HG02840 (cell line): Measurements from ENCODE around the gene HIPK2.
A peak's percentile ranks its signal among the peaks of the same experiment; 100 is the strongest.

Experiments used
- ATAC-seq: cut with Tn5 transposase; IDR thresholded peaks from one replicate; pipeline ENCODE4 v1.9.1; 2021; ENCODE audit warnings: mild to moderate bottlenecking, moderate library complexity, moderate number of reproducible peaks; ENCODE audit not compliant: unreplicated experiment, low FRiP score

Gene HIPK2

GRCh38 chr7:139718141-139718540, 59.7 kb downstream of the HIPK2 start:
- no peak for ATAC-seq

GRCh38 chr7:139716156-139716942, 61.4 kb downstream of the HIPK2 start:
- no peak for ATAC-seq

- no peak for ATAC-seq
These were observed 62.5 kb downstream of the HIPK2 start for GRCh38 chr7:139715194-139715815.

DNA sequence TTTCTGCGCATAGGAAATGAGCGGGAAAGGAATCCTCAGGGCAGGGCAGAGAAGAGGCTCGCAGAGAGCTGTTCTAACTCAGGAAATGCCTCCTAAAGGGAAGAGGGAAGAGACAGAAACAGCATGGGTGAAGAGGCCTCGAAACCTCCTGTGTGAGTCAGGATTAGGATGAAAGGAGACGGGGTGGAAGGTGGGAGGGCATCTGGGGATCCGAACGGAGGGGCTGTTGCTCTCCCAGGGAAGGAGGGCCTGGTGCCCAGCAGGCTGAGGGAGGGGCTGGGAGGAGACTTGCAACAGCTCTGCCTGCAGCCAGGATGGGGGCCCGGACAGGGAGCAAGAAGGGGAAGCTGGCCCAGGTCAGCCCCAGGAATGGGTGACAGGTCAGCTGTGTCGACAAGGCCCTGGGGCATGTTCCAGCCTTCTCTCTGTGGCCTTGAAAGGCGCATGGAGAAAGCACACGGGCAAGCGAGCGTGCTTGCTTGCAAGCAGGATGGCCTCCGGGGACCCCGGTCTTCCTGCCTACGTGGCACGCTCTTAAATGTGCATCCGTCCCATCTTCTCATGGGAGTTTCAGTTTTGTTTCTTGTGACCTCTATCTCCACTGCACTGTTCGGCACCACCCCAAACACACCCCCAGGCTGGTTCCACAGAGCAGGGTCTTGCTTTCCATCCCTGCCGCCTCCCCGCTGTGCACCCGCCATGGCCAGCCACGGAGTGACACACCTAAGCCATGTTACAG, 63.5 kb downstream of the HIPK2 start:
- ATAC-seq = peak; percentile 84

GRCh38 chr7:139713526-139714162, 64.2 kb downstream of the HIPK2 start:
- no peak for ATAC-seq

DNA sequence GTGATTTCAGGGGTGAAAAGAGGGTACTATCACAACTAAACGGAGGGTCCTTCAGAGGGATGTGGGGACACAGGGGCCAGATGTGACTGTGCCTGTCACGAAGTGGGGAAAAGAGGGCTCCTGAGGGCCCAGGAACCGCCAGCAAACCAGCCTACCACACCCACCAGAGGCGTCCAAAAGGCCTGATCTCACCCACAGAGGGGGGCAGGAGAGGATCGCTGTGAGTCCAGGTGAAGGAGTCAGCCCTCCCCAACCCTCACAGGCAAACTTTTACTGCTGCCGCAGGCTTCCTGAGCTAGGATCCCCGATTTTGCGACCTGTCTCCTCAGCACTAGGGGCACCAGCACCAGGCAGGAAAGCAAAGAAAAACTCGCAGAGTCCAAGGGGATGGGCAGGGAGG, 64.7 kb downstream of the HIPK2 start:
- ATAC-seq = no peak

GRCh38 chr7:139711991-139712743, 65.6 kb downstream of the HIPK2 start:
- no peak for ATAC-seq

DNA sequence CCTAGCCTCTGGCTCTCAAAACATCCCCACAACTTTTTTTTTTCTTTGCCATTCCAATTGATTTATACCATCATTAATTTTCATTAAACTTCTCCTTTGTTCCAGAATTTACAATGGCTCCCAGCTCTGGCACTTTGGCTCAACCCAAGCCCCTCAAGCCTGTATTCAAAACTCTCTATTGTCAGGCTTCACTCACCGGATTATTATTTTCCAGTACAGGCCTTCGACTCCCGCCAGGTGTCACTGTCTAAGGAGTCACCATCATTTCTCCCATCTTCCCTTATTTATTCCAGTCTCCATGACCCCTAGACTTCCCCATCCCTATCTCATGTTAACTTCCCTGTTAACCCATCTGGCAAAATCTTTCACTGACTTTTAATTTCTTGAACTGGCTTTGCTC, 67.8 kb downstream of the HIPK2 start:
- ATAC-seq = no peak

DNA sequence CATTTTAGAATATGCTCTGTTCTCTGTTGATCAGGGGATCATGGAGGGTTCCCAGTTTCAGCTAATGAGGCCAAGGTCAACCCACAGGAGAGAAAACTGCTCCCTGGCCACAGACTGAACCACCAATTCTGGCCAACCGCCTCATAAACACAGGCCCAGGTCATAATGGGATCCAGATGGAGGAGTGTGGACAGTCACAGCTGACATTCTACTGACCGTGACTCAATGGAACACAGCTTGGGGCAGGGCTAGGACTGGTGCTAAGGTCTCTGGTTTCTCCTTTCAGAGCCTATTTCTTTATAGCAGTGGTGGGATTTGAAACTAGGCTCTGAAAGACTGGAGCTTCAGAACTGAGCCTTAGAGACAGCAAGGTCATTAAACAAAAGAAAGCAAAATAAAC, 68.3 kb downstream of the HIPK2 start:
- no peak for ATAC-seq

DNA sequence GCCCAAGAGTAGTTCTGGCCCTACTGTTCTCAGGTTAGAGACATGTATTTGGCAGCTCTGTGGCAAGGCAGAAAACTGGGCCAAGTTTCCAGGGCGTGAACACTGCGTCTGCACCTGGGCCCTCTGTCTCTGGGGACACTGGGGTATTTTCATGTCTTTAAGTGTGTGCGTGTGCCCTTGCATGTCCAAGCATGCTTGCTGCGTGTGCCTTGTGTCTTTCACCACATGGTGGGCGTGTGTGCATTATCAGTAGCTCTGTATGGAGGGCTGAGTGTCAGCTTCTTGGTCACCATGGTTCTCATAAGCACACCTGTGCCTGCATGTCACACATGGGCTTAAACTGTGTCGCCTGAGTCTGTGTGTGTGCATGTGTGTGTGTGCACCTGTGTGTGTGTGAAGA, 69.3 kb downstream of the HIPK2 start:
- ATAC-seq = peak; percentile 75

GRCh38 chr7:139706837-139707236, 71.0 kb downstream of the HIPK2 start:
- no peak for ATAC-seq

- no peak for ATAC-seq
These were observed 73.4 kb downstream of the HIPK2 start for GRCh38 chr7:139704308-139704879.

DNA sequence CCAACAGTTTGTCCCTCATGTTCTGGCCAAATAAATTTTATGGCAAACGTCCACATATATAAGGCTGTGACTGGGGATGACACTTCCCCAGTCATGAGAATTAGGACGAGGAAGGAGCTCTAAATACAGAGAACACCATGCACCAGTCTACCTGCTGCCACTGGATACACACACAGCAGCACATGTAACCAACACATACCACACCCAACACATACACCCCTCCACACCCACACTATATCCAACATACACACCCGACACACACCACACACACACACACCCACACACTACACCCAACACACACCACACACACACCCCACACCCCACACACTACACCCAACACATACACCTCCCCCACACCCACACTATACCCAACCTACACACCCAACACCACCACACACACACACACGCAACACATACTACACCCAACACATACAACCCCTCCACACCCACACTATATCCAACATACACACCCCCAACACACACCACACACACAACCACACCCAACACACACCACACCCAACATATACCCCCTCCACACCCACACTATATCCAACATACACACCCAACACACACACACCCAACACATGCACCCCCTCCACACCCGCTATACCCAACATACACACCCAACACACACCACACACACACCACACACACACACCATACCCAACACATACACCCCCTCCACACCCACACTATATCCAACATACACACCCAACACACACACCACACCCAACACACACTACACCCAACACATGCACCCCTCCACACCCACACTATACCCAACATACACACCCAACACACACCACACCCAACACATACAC, 74.1 kb downstream of the HIPK2 start:
- ATAC-seq = no peak

GRCh38 chr7:139702811-139703486, 74.8 kb downstream of the HIPK2 start:
- peak; percentile 58 for ATAC-seq

GRCh38 chr7:139702313-139702731, 75.5 kb downstream of the HIPK2 start:
- no peak for ATAC-seq

DNA sequence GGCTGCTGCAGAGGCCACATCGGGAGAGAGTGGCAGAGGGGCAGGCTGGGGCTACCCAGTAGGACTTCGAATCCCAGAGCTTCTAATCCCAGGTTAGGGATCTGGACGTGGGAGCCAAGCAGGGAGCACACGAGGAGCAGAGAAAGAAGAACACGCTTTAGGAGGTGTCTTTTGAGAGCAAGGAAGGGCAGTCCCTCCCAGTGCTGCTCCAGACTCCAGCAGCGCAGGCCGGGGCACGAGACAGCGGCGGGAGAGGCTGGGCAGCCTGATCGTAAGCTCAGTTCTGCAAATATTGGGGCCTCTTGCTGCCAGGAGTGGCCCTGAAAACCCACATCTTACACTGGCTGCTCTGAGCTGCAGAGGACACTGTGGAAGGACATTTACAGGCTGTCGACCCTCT, 75.9 kb downstream of the HIPK2 start:
- ATAC-seq = no peak

DNA sequence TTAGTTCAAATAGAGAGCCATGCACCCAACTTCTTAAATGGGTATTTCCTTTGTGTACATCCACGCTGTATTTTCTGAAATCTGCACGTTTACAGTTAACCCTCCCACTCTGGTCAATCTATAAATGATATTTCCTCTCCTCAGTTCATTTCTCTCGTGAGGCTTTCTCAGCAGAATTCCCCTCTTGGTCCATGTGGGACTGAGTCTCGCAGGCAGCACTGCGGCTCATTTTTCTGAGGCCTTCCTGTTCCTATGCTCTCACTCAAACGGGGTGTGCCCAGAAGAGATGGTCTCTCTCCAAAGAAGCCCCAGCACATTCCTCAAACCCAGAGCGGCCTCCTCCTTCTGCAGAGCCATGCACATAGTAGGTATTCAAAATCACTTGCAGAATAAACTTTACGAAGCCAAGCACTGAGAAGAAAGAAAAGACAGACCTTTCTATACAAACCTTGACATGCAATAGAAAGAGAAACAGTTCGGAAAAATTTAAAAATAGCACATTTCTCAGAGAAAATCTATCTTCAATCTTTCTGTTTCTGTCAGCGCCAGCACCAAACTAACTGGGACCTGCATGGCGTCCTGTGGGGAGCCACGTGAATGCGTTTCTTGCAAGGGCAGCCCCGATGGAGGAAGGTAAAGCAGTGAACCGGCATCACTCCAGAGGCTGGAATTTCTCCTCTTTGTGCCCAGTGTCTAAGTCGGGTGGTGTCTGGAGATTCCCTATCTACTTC, 77.1 kb downstream of the HIPK2 start:
- no peak for ATAC-seq
